ENCODE measurements around the gene PRICKLE3. TPM values are rescaled to one million over a fixed set of nuclear protein-coding genes. Genes with fewer than 3 reads are reported as not detected.
A peak's percentile ranks its signal among the peaks of the same experiment; 100 is the strongest.

The PRICKLE3 gene
- polyA plus RNA-seq, 2 of the 4 experiments (the other 2 are of a cell fraction): 7.9 to 14.0 TPM

DNA sequence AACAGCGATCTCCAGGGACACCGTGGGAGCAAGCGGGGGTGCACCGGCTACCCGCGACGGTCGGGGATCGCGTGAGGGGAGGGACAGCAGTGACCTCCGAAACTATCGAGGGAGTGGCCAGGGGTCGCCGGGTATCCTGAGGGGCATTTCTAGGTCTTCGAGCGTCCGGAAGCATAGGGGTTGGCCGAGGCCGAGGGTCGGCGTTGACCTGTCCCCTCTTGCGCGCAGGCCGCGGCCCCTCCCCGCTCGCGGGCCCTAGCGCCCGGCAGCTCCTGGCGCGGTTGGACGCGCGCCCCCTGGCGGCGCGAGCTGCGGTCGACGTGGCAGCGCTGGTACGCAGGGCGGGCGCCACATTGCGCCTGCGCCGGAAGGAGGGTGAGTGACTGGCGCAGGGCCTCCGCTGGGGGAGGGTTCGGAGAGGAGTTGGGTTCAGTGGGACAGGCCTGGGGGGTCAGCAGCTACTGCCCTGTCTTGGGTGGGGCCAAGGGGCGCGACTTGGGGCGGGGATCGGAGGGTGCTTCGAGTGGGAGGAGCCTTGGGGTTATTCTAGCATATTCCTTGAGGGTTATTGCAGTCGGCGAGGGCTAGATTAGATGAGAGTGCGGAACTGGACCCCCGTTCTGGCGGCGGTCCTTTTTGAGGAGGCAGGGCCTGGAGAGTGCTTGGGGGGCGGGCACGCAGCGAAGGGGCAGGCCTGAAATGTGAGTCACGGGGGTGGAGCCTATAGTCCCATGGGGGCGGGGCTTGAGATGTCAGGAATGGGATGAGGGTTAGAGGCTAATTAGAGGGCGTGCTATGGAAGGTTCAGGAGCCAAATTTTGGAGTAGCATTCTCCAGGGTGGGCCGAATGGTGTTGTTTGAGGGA lies 22.4 kb downstream of the PRICKLE3 start:
- H3K9me3 ChIP-seq: no peaks in the 10 kb centered on the region
- H3K4me1 ChIP-seq: peaks cover 8% of the 10 kb centered on the region; the same call in 2 of the 3 replicates
- WGBS (ENCODE audit: missing lambda C conversion rate): 9% methylated on average over 15 of the region's 69 CpGs
- H3K4me2 ChIP-seq: peak overlapping the region; percentile 77
- H3K4me3 ChIP-seq: peak overlapping the region; percentile 48
- CTCF ChIA-PET: interaction anchor here (0.6 to 2.6 kb wide), 18 partner anchors 9 to 606 kb away, joined by 3 to 21 read pairs (median 4); partner anchors contain the start of gene GPKOW
- DNase-seq (ENCODE audit: low read depth in 1 of 2, low spot score in 1 of 2): peak; percentile 72 to 91
- ATAC-seq: peak; percentile 88 to 89
- peak; percentile 13 for FAIRE-seq
- POLR2A ChIA-PET: interaction anchor here (0.6 to 1.0 kb wide), 3 partner anchors 8 to 120 kb away, joined by 4 to 5 read pairs (median 4); partner anchors contain the start of genes PLP2 and TFE3
- peak; percentile 25; the same call in 1 of the 2 replicates for TF ChIP-seq POLR2A (IDR thresholded peaks at IDR 0.05; ENCODE audit: low read length)
- TF ChIP-seq GATA3 (IDR thresholded peaks at IDR 0.05; ENCODE audit: borderline replicate concordance): no peak
- TF ChIP-seq EP300 (IDR thresholded peaks at IDR 0.05): no peak
- TF ChIP-seq MAZ (IDR thresholded peaks at IDR 0.05; ENCODE audit: borderline replicate concordance, low read depth, low read length): no peak
- TF ChIP-seq EHF (CRISPR knock-in tag; IDR thresholded peaks at IDR 0.05): no peak
- TF ChIP-seq RFX5 (IDR thresholded peaks at IDR 0.05): no peak
- TF ChIP-seq ESRRA (IDR thresholded peaks at IDR 0.05; ENCODE audit: borderline replicate concordance, low read length): no peak
- TF ChIP-seq ZSCAN20 (CRISPR knock-in tag; IDR thresholded peaks at IDR 0.05): no peak
- TF ChIP-seq, protein P1, sequence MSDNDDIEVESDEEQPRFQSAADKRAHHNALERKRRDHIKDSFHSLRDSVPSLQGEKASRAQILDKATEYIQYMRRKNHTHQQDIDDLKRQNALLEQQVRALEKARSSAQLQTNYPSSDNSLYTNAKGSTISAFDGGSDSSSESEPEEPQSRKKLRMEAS (IDR thresholded peaks at IDR 0.05): peak; percentile 59
- no peak for TF ChIP-seq HDAC2 (IDR thresholded peaks at IDR 0.05)
- TF ChIP-seq JUN (IDR thresholded peaks at IDR 0.05): peak in 1 of 2 experiments; percentile 41; a peak in 2 of 5 replicates
- TF ChIP-seq ZFP36 (IDR thresholded peaks at IDR 0.05; ENCODE audit: borderline replicate concordance, partially characterized antibody): no peak
- TF ChIP-seq SMC3 (IDR thresholded peaks at IDR 0.05): peak; percentile 80
- TF ChIP-seq ZC3H11A (IDR thresholded peaks at IDR 0.05): no peak
- TF ChIP-seq ELK1 (IDR thresholded peaks at IDR 0.05; ENCODE audit: low read depth, low read length): no peak
- TF ChIP-seq HOXB5 (CRISPR knock-in tag; IDR thresholded peaks at IDR 0.05): no peak
- no peak for TF ChIP-seq MYC (IDR thresholded peaks at IDR 0.05; ENCODE audit: borderline replicate concordance, low read length)
- no peak for TF ChIP-seq CHD2 (IDR thresholded peaks at IDR 0.05; ENCODE audit: low read length, partially characterized antibody)
- no peak for TF ChIP-seq FOSB (CRISPR knock-in tag; IDR thresholded peaks at IDR 0.05)
- no peak for TF ChIP-seq NR3C1 (IDR thresholded peaks at IDR 0.05)
- no peak for TF ChIP-seq NPAS2 (CRISPR knock-in tag; IDR thresholded peaks at IDR 0.05; ENCODE audit: borderline replicate concordance)
- TF ChIP-seq CTCF (IDR thresholded peaks at IDR 0.05): peak; percentile 81
- no peak for TF ChIP-seq EHMT2 (IDR thresholded peaks at IDR 0.05; ENCODE audit: low read depth)
- TF ChIP-seq FOSL2 (IDR thresholded peaks at IDR 0.05): no peak
- peak; percentile 58 for TF ChIP-seq FOSL2 (CRISPR knock-in tag; IDR thresholded peaks at IDR 0.05)
- no peak for TF ChIP-seq HEYL (CRISPR knock-in tag; IDR thresholded peaks at IDR 0.05)
- TF ChIP-seq HOXB13 (CRISPR knock-in tag; IDR thresholded peaks at IDR 0.05; ENCODE audit: low read depth): no peak
- TF ChIP-seq RAD21 (conservative IDR thresholded peaks at IDR 0.05 in 1 of 2, IDR thresholded peaks at IDR 0.05 in 1 of 2): peak; percentile 46 to 70; a peak in 4 of 5 replicates
- TF ChIP-seq TFCP2L1 (CRISPR knock-in tag; IDR thresholded peaks at IDR 0.05): no peak
- peak overlapping the region; percentile 90 to 92 for H3K27ac ChIP-seq

Measured in A549 (cell line).